Activated naive CD8-positive, alpha-beta T cell treated with anti-CD3 and anti-CD28 coated beads, Interleukin-2, amount 50 U/mL, for 24 hours (primary cell): Measurements from ENCODE around the gene PXT1.
A peak's percentile ranks its signal among the peaks of the same experiment; 100 is the strongest.

Source experiments
- ATAC-seq: fragments of 150-1000 bp; cut with Tn5 transposase; one replicate; pipeline ENCODE4 v1.10.0; 2021
- DNase-seq: peaks from one replicate; pipeline ENCODE4 v3.0.0; 2021
- H3K27ac Mint-ChIP-seq: one replicate; pipeline ENCODE4 v1.8.0; 2021; ENCODE audit warnings: mild to moderate bottlenecking, mixed read lengths
- H3K27me3 Mint-ChIP-seq: one replicate; pipeline ENCODE4 v1.8.0; 2021; ENCODE audit warnings: mixed read lengths
- H3K36me3 Mint-ChIP-seq: one replicate; pipeline ENCODE4 v1.8.0; 2021; ENCODE audit warnings: low read depth, mixed read lengths
- H3K4me1 Mint-ChIP-seq: one replicate; pipeline ENCODE4 v1.8.0; 2021; ENCODE audit warnings: mixed read lengths
- H3K4me3 Mint-ChIP-seq: one replicate; pipeline ENCODE4 v1.8.0; 2021; ENCODE audit warnings: mild to moderate bottlenecking, moderate library complexity, mixed read lengths
- H3K9me3 Mint-ChIP-seq: one replicate; pipeline ENCODE4 v1.8.0; 2021; ENCODE audit warnings: mixed read lengths

The PXT1 gene

GRCh38 chr6:36340618-36341454, 101.8 kb downstream of the PXT1 start:
- peak; percentile 68 for ATAC-seq
- H3K4me3 Mint-ChIP-seq, result peak overlapping the region; percentile 32
- peaks cover 13% of the 10 kb centered on the region for H3K4me1 Mint-ChIP-seq
- H3K27me3 Mint-ChIP-seq, result peaks cover 15% of the 10 kb centered on the region
- no peak overlapping the region for H3K27ac Mint-ChIP-seq
- DNase-seq, result peak; percentile 77
- H3K36me3 Mint-ChIP-seq, result no peaks in the 10 kb centered on the region
- H3K9me3 Mint-ChIP-seq, result no peaks in the 10 kb centered on the region
